BE2C (cell line): ENCODE data around the gene RAB22A.

Source experiments
- DNase-seq: peaks from one replicate; pipeline ENCODE4 v3.0.0-alpha.2; 2020
- H3K27me3 ChIP-seq: fragments of 250-450 bp; sonication (Bioruptor Pico); 2 replicates; pipeline ENCODE4 v1.5.1; 2020; ENCODE audit warnings: mild to moderate bottlenecking
- H3K36me3 ChIP-seq: fragments of 250-450 bp; sonication (Bioruptor Pico); 2 replicates; pipeline ENCODE4 v1.5.1; 2020; ENCODE audit warnings: mild to moderate bottlenecking
- H3K4me1 ChIP-seq: fragments of 250-450 bp; sonication (Bioruptor Pico); 2 replicates; pipeline ENCODE4 v1.5.1; 2020
- H3K4me3 ChIP-seq: 2 replicates; pipeline ENCODE4 v1.5.1; 2011; ENCODE audit warnings: low read depth, low read length
- H3K9me3 ChIP-seq: fragments of 250-450 bp; sonication (Bioruptor Pico); 2 replicates; pipeline ENCODE4 v1.5.1; 2020
- TF ChIP-seq, protein P1 (sequence below): IDR thresholded peaks from 2 replicates; pipeline ENCODE4 v1.5.1; 2012; ENCODE audit warnings: mild to moderate bottlenecking, low read depth, low read length

Gene RAB22A

DNA sequence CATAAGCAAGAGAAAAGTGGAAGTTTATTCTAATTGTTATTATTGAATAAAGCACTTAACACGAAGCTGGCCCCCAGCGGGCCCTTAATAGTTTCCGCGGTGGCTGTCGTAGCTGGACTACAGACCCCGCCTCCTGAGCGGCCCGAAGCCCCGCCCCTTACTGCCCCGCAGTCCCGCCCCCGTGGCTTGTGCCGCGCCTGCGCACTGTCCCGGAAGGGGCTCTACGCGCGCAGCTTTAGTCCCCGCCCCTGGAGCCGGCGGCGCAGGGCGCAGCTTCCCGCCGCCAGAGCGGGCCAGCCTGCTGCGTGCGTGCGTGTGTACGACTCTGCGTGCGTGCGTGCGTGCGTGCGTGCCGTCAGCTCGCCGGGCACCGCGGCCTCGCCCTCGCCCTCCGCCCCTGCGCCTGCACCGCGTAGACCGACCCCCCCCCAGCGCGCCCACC, 79.4 kb downstream of the RAB22A start, which contains the start of gene VAPB:
Gene VAPB (plus strand): TSS at position 348 of the 442 bp plus-strand sequence. CDS start 231 bp downstream, outside the sequence.
- H3K36me3 ChIP-seq, result peaks cover 36% of the 10 kb centered on the region
- DNase-seq, result peak; percentile 97
- peak within 1 kb of the TSS; percentile 72 for H3K4me3 ChIP-seq
- H3K9me3 ChIP-seq, result peaks cover 3% of the 10 kb centered on the region; the same call in 1 of the 2 replicates
- TF ChIP-seq, protein P1, sequence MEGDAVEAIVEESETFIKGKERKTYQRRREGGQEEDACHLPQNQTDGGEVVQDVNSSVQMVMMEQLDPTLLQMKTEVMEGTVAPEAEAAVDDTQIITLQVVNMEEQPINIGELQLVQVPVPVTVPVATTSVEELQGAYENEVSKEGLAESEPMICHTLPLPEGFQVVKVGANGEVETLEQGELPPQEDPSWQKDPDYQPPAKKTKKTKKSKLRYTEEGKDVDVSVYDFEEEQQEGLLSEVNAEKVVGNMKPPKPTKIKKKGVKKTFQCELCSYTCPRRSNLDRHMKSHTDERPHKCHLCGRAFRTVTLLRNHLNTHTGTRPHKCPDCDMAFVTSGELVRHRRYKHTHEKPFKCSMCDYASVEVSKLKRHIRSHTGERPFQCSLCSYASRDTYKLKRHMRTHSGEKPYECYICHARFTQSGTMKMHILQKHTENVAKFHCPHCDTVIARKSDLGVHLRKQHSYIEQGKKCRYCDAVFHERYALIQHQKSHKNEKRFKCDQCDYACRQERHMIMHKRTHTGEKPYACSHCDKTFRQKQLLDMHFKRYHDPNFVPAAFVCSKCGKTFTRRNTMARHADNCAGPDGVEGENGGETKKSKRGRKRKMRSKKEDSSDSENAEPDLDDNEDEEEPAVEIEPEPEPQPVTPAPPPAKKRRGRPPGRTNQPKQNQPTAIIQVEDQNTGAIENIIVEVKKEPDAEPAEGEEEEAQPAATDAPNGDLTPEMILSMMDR, result no peak
- peaks cover 3% of the 10 kb centered on the region; the same call in 1 of the 2 replicates for H3K4me1 ChIP-seq
- no peaks in the 10 kb centered on the region for H3K27me3 ChIP-seq

DNA sequence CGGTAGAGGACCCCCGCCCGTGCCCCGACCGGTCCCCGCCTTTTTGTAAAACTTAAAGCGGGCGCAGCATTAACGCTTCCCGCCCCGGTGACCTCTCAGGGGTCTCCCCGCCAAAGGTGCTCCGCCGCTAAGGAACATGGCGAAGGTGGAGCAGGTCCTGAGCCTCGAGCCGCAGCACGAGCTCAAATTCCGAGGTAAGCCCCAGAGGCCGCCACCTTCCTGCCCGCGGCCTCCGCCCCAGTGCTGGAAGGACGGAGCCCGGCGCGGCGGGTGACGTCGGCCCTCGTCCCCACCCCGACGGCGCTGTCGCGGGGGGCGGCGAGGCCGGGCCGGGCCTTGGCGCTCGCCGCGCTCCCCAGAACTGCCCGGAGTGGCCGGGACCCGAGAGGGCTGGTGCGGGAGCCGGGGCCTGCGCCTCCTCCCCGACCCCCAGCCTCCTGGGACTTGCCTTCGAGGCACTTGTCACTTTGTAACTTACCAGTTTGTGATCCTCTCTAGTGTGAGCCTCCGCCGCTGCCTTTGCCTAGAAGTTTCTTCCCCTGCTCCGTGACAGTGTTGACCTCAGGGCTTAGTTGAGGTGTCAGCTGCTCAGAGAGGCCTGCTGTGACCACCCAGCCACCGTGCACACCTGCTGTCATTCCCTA, 79.9 kb downstream of the RAB22A start:
- H3K36me3 ChIP-seq, result peaks cover 37% of the 10 kb centered on the region
- H3K27me3 ChIP-seq, result no peaks in the 10 kb centered on the region
- peaks cover 6% of the 10 kb centered on the region; the same call in 1 of the 2 replicates for H3K4me1 ChIP-seq
- H3K9me3 ChIP-seq, result peaks cover 3% of the 10 kb centered on the region; the same call in 1 of the 2 replicates
- DNase-seq, result peak; percentile 39
- peak overlapping the region; percentile 72 for H3K4me3 ChIP-seq
- TF ChIP-seq, protein P1, result no peak

DNA sequence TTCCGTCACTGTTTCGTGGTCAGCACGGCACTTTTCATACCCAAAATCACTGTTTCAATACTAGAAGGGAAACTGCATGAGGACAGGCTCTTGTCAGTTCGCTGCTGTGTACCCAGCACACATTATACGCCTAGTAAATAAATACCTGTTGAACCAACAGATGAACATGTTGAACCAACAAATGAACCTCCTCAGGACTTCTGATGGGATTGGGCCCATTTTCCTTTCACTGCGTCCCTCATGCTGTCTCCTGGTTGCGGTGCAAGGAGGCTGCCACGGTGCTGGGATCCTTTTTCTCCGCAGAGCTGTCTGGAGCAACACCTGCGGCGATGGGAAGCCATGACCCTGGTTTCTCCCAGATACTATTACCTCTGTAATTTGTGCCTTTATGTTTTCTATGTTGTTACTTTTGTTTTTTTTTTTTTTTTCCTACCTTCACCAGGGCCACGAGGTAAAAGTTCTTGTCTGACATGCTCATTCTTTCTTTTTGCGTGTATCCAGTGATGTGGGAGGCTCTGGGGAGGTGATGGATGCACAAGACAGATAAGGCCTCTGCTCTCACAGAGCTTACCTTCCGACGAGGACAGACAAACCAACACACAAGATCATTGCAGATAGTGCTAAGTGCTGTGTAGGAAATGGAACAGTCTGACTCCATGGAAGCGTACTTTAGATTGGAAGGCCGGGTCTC, 80.6 kb downstream of the RAB22A start:
- Histone ChIP-seq H3K27me3 (no peaks in the 10 kb centered on the region), H3K36me3 (peaks cover 37% of the 10 kb centered on the region), H3K4me3 (peak overlapping the region; percentile 72), H3K4me1 (peaks cover 9% of the 10 kb centered on the region; the same call in 1 of the 2 replicates), H3K9me3 (peaks cover 3% of the 10 kb centered on the region; the same call in 1 of the 2 replicates)
- TF ChIP-seq, protein P1, result no peak
- DNase-seq, result no peak

DNA sequence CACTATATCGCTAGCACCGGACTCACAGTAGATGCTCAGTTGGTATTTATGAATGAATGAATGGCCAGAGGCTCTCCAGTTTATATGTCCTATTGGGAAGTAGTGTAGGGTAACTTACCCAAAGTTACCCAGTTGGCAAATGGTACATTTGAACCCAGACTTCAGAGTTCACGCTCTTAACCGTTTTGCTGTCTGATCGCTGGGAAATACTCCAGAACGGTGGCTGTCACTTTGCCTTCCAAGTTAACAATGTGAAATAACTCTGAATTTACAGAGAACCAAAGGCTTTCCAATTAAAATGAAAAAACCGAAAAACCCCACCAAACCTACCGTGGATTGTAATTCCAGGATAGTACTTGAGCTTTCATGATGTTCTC, 81.1 kb downstream of the RAB22A start:
- H3K9me3 ChIP-seq, result peaks cover 3% of the 10 kb centered on the region; the same call in 1 of the 2 replicates
- TF ChIP-seq, protein P1, result no peak
- DNase-seq, result no peak
- H3K4me3 ChIP-seq, result no peak overlapping the region
- H3K36me3 ChIP-seq, result peaks cover 37% of the 10 kb centered on the region
- peaks cover 9% of the 10 kb centered on the region; the same call in 1 of the 2 replicates for H3K4me1 ChIP-seq
- no peaks in the 10 kb centered on the region for H3K27me3 ChIP-seq

- Histone ChIP-seq H3K36me3 (peaks cover 37% of the 10 kb centered on the region), H3K4me3 (no peak overlapping the region), H3K27me3 (no peaks in the 10 kb centered on the region), H3K9me3 (peaks cover 3% of the 10 kb centered on the region; the same call in 1 of the 2 replicates), H3K4me1 (peaks cover 9% of the 10 kb centered on the region; the same call in 1 of the 2 replicates)
- DNase-seq, result no peak
- TF ChIP-seq, protein P1, result no peak
These were observed 82.8 kb downstream of the RAB22A start for GRCh38 chr20:58392286-58392685.

DNA sequence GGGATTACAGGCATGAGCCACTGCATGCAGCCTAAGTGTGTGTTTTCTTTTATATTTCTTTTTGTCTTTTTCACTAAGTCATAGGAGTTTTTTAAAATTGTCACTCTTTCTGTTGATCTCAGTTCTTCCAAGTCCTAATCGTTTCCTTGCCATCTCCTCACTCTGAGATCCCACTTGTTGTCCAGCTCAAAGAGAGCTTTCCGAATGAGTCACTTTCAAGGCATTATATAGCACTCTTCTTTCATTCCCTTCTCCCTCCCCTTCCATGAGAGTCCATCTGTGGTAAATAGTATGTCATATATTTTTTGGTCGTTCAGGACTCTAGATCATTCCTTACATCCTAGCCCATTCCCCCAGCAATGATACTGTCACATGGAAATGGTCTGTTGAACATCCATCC, 83.8 kb downstream of the RAB22A start:
- no peak for DNase-seq
- H3K4me3 ChIP-seq, result no peak overlapping the region
- H3K9me3 ChIP-seq, result peaks cover 3% of the 10 kb centered on the region; the same call in 1 of the 2 replicates
- no peaks in the 10 kb centered on the region for H3K27me3 ChIP-seq
- peaks cover 37% of the 10 kb centered on the region for H3K36me3 ChIP-seq
- H3K4me1 ChIP-seq, result peaks cover 9% of the 10 kb centered on the region; the same call in 1 of the 2 replicates
- TF ChIP-seq, protein P1, result no peak
